Measurements from ENCODE around the gene APBB1IP.
"Not testable (repeated sequence)": the region's sequence is repeated elsewhere in the genome, so short reads cannot be mapped to it uniquely, and the experiment has no call there.

The APBB1IP gene

DNA sequence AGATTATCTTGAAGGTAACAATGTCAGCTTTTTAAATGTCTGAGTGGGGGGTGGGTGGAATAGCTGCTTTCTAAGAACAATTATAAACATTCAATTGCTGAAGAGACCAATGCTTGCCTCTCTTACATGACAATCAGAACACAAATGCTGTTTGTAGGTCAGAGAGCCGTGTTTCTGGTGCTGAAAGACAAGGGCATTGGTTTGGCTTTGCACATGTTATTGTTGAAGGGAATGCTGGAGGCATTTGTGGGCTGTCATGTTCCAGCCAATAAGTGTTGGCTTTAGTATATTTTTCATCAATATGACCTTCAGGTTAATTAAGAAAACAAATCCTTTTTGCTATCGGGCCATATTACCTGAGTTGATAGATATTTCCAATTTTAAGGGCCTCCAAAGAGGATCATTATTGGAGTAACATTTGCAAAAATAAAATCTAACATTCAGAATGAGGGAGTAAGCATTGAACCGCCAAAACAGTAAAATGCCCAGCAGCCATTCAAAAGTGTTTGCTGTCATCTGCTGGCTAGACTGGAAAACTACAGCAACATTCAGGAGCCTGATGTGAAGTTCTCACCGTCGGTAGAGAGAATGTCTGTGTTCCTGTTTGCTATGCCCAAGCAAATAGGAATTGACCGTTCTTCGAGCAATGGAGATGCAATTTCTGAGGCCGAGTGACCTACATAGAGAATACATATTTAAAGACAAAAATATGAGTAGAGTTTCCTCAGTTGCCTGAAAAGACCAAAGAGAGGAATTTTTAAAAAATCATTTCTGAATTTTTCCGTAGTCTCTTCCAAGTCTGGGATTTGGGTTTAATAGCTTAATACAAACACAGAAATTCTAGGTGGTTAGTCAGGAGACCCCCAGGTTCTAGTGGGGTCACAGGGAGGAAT lies 118.9 kb downstream of the APBB1IP start:
- DNase-seq (ENCODE audit: low read depth) = no peak

DNA sequence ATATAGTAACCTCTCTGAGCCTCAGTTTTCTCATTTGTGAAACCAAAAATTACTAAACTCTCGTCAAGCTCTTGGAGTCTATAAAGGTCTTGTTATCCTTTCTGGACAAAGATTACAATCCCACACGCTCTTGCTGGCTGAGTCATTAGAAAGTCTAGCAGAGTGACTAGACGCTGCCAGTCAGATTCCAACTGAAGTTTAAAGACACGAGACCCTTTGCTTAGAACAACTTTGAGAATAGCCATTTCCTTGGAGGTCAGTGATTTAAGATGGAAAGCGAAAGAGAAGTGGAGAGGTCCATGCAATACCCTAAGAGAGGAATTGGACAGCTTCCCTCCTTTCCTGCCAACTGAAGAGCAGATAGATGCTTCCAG lies 119.5 kb downstream of the APBB1IP start:
- no peak for DNase-seq (ENCODE audit: low read depth)

DNA sequence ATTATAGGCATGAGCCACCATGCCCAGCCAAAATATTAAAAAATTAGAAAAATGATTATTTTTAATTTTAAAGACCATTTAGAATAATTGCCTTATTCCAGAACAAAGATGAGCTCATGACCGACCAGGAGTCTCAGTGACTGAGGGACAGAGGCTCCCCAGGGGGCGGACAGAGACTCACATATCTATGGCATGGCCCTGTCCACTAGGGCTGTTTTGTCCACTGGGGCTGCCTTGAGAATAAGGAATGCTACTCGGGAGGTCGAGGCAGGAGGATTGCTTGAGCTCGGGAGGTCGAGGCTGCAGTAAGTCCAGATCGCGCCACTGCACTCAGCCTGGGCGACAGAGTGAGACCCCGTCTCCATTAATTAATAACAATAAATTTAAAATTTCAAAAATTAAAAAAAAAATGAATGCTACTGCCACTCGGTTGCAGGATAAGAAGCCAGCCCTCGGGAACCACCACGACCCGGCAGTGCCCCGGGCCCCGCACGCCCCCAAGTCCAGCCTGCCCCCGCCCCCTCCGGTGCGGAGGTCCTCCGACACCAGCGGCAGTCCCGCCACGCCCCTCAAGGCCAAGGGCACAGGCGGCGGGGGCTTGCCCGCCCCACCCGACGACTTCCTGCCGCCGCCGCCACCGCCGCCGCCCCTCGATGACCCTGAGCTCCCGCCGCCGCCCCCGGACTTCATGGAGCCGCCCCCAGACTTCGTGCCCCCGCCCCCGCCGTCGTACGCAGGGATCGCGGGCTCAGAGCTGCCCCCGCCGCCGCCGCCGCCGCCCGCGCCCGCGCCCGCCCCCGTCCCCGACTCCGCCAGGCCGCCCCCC lies 128.6 kb downstream of the APBB1IP start:
- no peak for DNase-seq (ENCODE audit: low read depth)

DNA sequence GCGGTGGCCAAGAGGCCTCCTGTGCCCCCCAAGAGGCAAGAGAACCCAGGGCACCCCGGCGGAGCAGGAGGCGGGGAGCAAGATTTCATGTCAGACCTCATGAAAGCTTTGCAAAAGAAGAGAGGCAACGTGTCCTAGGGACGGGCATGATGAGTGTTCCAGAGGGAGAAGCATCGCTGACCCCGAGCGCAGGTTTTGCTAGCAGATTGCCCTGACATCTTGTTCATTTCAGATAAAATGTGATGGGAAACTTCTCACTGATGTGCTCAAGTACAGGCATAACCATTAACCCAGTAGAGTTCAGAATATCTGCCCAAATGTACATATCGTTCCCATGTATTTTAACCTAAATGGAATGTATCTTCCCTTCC lies 129.2 kb downstream of the APBB1IP start:
- no peak for DNase-seq (ENCODE audit: low read depth)

DNA sequence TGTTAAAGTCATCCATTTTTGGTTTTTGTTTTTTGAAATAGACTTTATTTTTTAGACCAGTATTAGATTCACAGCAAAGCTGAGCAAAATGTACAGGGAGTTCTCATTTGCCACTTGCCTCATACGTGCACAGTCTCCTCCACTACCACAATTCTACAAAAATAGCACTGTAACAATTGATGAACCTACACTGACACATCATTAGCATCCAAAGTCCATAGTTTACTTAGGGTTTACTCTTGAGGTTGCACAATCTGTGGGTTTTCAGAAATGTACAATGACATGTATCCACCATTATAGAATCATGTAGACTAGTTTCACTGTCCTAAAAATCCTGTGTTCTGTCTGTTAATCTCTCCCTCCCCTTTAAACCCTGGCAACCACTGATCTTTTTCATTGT lies 133.5 kb downstream of the APBB1IP start:
- no peak for DNase-seq (ENCODE audit: low read depth)

DNA sequence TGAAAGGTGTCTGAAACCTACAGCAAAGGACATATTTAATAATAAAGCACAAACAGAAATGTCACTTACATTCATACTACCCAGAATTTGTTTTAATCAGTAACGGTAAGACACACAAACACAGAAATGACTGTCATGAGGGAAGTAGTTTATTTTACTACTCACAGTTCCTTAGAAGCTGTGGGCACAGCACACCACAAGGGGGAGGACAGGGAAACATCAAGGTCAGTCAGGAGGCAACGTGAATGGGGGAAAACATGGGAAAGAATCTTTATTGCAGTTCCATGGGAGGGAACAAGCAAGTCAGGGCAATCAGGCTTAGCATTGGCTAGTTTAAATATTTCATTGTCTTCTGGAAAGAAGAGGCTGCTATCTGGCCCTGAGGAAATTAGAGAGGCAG lies 135.5 kb downstream of the APBB1IP start:
- DNase-seq (ENCODE audit: low read depth) = no peak

DNA sequence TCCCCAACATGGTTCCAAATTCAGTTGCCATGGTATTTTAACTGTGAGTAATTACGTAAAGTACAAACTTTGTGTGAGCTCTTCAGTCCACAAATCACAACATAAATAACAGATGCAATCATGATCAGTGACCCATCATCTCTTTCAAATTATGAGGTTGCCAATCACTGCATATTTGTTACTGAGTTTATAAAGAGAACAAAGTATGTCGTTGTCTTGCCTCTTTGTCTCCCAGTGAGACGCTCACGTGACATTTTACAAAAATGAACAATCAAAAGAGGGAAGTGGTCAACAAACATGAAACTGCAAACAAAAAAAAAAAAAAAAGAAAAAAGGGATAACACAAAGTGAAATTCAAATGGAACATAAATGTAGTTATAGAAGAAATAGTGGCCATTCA lies 136.6 kb downstream of the APBB1IP start:
- DNase-seq (ENCODE audit: low read depth) = no peak

DNA sequence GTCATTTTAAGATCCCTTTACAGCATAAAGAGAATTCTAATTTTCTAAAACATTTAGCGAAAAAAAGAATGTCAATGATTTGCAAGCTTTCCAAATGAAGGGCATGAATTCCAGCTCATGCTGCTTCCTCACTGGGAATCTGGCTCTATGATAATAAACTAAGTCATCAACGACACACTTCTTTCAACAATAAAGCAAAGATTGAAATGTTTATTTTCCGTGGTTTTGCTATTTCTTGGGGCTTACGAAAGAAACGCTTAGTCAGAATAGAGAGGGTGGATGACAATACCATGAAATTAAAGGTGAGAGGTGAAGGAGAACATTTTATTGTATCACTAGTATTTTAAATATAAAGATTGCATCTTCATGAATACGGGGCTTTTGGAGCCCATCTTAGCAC lies 140.2 kb downstream of the APBB1IP start:
- DNase-seq (ENCODE audit: low read depth) = not testable (repeated sequence)

DNA sequence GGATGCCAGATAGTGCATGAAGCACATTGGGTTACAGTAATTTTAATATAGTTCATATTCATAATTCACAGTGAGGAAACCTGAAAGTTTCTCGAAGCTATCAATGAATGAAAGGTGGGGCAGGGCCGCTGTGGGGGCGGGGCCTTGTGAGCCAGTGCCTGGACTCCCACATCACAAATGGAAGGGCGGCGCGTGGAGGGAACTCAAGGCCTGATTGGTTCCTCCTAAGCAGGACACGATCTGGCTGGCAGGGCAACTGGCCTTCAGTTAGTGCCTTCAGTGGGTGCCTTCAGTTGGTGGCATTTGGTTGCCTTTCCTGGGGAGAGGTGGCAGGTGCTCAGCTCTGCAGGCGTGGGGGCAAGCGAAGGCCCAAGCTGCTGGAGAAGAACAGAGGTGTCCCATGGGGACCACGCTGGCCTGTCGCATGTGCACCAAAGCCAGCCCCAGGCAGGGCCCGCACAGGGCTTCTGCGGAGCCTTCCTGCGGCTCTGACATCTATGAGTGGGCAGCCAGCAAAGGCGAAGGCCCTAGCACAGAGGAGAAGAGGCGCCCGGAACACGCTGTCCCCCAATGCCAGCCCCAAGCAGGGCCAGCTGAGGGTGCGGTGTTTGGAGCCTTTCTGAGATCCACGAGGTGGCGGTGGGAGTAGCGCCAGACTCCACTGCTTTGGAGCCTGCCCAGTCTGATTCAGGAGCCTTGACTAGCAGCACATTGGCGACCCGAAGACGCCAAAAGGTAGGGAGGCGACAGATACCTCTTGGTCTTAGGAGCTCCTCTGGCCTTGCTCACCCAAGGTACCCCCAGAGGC lies 141.3 kb downstream of the APBB1IP start:
- DNase-seq (ENCODE audit: low read depth) = no peak

DNA sequence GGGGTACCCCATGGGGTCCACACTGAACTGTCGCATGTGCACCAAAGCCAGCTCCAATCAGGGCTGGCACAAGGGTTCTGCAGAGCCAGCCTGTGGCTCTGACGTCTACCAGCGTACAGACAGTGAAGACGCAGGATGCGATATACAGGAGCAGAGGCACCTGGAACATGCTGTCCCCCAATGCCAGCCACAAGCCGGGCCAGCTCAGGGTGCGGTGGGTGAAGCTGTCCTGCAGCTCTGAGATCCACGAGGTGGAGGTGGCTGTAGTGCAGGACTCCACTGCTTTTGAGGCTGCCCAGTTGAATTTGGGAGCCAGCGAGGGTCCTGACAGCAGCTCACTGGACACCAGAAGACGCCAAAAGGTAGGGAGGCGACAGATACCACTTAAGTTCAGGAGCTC lies 148.1 kb downstream of the APBB1IP start:
- no peak for DNase-seq (ENCODE audit: low read depth)

DNA sequence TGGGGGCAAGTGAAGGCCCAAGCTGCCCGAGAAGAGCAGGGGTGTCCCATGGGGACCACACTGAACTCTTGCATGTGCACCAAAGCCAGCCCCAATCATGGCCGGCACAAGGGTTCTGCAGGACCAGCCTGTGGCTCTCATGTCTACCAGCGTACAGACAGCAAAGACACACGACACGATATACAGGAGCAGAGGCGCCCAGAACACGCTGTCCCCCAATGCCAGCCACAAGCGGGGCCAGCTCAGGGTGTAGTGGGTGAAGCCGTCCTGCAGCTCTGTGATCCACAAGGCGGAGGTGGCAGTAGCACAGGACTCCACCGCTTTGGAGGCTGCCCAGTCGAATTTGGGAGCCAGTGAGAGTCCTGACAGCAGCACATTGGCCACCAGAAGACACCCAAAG lies 150.5 kb downstream of the APBB1IP start:
- no peak for DNase-seq (ENCODE audit: low read depth)

DNA sequence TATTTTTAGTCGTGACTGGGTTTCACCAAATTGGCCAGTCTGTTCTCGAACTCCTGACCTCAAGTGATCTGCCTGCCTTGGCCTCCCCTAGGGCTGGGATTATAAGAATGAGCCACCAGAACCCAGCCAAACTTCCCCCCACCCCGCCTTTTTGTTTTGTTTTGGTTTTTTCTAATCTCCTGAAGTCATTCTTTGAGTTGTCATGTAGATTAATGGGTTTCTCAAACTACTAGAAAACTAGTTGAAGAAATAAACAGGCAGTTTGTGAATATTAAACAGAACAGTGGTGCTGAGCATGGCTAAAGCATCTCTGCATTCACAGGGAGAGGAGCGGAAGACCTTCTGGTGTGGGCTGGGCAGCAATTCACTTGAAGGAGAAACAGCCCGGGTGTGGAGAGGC lies 151.7 kb downstream of the APBB1IP start:
- DNase-seq (ENCODE audit: low read depth) = not testable (repeated sequence)

DNA sequence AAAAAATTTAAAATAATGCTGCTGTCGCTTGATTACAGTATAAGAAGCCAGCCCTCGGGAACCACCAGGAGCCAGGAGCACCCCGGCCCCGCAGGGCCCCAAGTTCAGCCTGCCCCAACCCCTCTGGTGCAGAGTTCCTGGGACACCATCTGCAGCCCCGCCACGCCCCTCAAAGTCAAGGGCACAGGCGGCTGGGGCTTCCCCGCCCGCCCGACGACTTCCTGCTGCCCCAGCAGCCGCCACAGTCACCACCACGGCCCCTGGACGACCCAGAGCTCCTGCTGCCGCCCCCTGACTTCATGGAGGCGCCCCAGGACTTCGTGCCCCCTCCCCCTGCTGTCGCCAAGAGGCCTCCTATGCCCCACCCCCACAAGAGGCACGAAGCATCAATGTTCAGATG lies 155.8 kb downstream of the APBB1IP start:
- no peak for DNase-seq (ENCODE audit: low read depth)

DNA sequence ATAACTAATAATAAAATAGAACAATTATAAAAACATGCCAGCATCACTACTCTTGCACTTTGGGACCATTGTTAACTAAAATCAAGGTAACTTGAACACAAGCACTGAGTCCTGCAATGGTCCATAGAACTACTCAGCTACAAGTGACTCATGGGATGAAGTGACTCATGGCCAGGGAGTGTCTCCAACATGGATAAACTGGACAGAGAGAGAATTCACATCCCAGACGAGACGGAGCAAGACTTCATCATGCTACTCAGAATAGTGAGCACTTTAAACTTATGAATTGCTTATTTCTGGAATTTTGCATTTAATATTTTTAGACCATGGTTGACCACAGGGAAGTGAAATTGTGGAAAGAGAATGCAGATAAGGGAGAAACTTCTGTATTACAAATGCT lies 165.1 kb downstream of the APBB1IP start:
- not testable (repeated sequence) for DNase-seq (ENCODE audit: low read depth)

DNA sequence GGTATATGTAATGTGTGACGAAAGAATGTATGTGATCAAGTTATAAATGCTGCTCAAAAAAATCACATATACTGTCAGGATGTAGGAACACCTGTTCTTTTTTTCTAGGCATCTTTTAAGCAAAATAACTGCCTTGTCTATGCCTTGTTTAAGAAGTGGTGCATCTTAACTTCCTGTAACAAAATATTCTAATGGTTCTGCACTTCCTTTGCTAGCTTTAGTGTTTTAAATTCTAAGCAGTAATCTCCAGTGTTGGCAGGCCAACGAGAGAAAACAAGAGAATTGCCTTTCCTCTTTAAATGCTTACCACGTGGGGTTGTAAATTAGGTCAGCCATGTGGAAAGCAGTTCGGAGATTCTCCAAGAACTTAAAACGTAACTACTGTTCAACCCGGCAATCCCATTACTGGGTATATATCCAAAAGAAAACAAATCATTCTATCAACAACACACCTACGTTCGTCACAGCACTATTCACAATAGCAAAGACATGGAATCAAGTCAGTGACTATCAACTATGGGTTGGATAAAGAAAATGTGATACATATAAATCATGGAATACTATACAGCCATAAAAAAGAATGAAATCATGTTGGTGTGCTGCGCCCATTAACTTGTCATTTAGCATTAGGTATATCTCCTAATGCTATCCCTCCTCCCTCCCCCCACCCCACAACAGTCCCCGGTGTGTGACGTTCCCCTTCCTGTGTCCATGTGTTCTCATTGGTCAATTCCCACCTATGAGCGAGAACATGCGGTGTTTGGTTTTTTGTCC lies 166.4 kb downstream of the APBB1IP start:
- DNase-seq (ENCODE audit: low read depth) = not testable (repeated sequence)

DNA sequence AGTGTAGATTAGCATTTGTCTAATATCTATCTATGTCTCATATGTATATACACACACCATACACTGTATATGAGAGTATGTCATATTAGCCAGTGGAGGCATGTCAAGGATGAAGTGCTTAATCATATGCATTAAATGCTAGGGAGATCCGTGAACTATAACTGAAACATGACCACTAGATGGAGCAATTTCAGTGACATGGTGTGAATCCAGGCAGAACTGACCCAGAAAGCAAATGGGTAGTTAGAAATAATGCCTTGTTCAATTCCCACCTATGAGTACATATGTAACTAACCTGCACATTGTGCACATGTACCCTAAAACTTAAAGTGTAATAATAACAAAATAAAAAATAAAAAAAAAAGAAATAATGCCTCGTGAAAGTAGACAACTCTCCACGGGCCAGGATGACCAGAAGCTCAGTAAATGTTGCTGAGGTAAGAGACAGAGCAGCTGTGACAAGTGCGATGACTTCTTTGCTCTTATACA lies 168.3 kb downstream of the APBB1IP start:
- DNase-seq (ENCODE audit: low read depth) = not testable (repeated sequence)

DNA sequence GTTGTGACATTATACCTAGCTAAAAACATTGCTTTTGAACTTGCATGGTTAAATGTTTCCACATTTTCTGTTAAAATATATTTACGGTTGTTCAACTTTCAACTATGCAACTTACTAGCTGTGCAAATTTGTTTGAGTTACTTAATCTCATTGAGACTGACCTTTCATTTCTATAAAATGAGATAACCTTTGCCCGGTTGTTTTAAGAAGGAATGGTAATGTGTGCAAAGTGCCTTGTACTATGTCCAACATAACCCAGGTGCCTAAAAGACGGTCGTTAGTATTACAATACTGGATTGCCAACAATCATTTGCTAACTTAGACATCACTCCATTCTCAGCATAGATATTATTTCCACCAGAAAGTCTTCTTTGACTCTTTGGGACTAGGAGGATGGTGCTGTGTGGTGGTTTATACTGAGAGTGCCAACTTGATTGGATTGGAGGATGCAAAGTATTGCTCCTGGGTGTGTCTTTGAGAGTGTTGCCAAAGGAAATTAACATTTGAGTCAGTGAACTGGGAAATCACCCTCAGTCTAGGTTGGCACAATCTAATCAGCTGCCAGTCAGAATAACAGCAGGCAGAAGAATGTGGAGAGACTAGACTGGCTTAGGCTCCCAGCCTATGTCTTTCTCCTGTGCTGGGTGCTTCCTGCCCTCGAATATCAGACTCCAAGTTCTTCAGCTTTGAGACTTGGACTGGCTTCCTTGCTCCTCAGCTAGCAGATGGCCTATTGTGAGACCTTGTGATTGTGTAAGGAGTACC lies 174.2 kb downstream of the APBB1IP start:
- DNase-seq (ENCODE audit: low read depth) = no peak

Data from stimulated activated CD4-positive, alpha-beta T cell treated with anti-CD3 and anti-CD28 coated beads, Interleukin-2, amount 100 ng/mL, for 4 hours (primary cell).